Upper lobe of right lung (tissue), 1 donor: ENCODE measurements around the gene PVR. TPM values are rescaled to one million over a fixed set of nuclear protein-coding genes. Genes with fewer than 3 reads are reported as not detected.
A peak's percentile ranks its signal among the peaks of the same experiment; 100 is the strongest.

Experiments used
- ATAC-seq: fragments of 200-7000 bp; cut with Tn5 transposase; one replicate; pipeline ENCODE4 v1.9.1; 2020; ENCODE audit warnings: mild to moderate bottlenecking, moderate library complexity
- DNase-seq: peaks from one replicate; pipeline ENCODE4 v3.0.0-alpha.2; 2020
- H3K27ac ChIP-seq: fragments of 200-600 bp; one replicate; pipeline ENCODE4 v1.8.0; 2022
- H3K27me3 ChIP-seq: fragments of 200-600 bp; one replicate; pipeline ENCODE4 v1.8.0; 2022; ENCODE audit warnings: mild to moderate bottlenecking
- H3K36me3 ChIP-seq: fragments of 200-600 bp; one replicate; pipeline ENCODE4 v1.8.0; 2022
- H3K4me1 ChIP-seq: fragments of 200-600 bp; one replicate; pipeline ENCODE4 v1.8.0; 2022
- H3K4me3 ChIP-seq: fragments of 200-600 bp; one replicate; pipeline ENCODE4 v1.8.0; 2022; ENCODE audit warnings: mild to moderate bottlenecking
- H3K9me3 ChIP-seq: fragments of 200-600 bp; one replicate; pipeline ENCODE4 v1.8.0; 2022
- CTCF ChIP-seq: fragments of 200-600 bp; IDR thresholded peaks from one replicate; pipeline ENCODE4 v1.8.0; 2022; ENCODE audit warnings: antibody characterized with exemption
- intact Hi-C: fragments of 100-400 bp; cut with DNase I; formaldehyde crosslinking; loops from one replicate; pipeline ENCODE4 v1.11.0; 2022
- total RNA-seq: library from RNA; stranded (reverse); fragmentation: NEBNext Ultra II Directional; extraction: Animal tissue kit (Norgen Biotek cat#: 25700); gene quantifications from one replicate; pipeline ENCODE4 v1.2.1, GENCODE V29; 2021
- donor health status: DM: no; HTN: yes; CAD: no; lungs with severe emphysema.

Gene PVR
- total RNA-seq, 1 donor from 2014 or later = 40.8 TPM

GRCh38 chr19:44692379-44692721 is 48.6 kb downstream of the PVR start:
- H3K4me1 ChIP-seq = peaks cover 37% of the 10 kb centered on the region
- ATAC-seq = no peak
- no peaks in the 10 kb centered on the region for H3K27me3 ChIP-seq
- H3K27ac ChIP-seq = peak overlapping the region; percentile 75
- intact Hi-C loops = no loop called here
- no peak for TF ChIP-seq CTCF
- H3K9me3 ChIP-seq = no peaks in the 10 kb centered on the region
- no peaks in the 10 kb centered on the region for H3K36me3 ChIP-seq
- no peak for DNase-seq
- no peak overlapping the region for H3K4me3 ChIP-seq

GRCh38 chr19:44694184-44694579 is 50.5 kb downstream of the PVR start:
- intact Hi-C loops = no loop called here
- DNase-seq = no peak
- Histone ChIP-seq H3K4me1 (peaks cover 34% of the 10 kb centered on the region), H3K4me3 (no peak overlapping the region), H3K27me3 (no peaks in the 10 kb centered on the region), H3K27ac (peak overlapping the region; percentile 47), H3K36me3 (no peaks in the 10 kb centered on the region), H3K9me3 (no peaks in the 10 kb centered on the region)
- peak; percentile 20 for TF ChIP-seq CTCF
- ATAC-seq = no peak

- DNase-seq = peak; percentile 76
- ATAC-seq = peak; percentile 64
- H3K36me3 ChIP-seq = no peaks in the 10 kb centered on the region
- no peaks in the 10 kb centered on the region for H3K27me3 ChIP-seq
- peak overlapping the region; percentile 25 for H3K27ac ChIP-seq
- no peak overlapping the region for H3K4me3 ChIP-seq
- no peaks in the 10 kb centered on the region for H3K9me3 ChIP-seq
- peaks cover 16% of the 10 kb centered on the region for H3K4me1 ChIP-seq
- intact Hi-C loops = no loop called here
- no peak for TF ChIP-seq CTCF
These were observed 53.4 kb downstream of the PVR start for GRCh38 chr19:44696939-44697669.

- intact Hi-C loops = no loop called here
- no peak overlapping the region for H3K4me3 ChIP-seq
- no peaks in the 10 kb centered on the region for H3K27me3 ChIP-seq
- no peak for ATAC-seq
- H3K27ac ChIP-seq = peak overlapping the region; percentile 25
- H3K9me3 ChIP-seq = no peaks in the 10 kb centered on the region
- TF ChIP-seq CTCF = no peak
- DNase-seq = no peak
- peaks cover 11% of the 10 kb centered on the region for H3K4me1 ChIP-seq
- no peaks in the 10 kb centered on the region for H3K36me3 ChIP-seq
These were observed 53.9 kb downstream of the PVR start for GRCh38 chr19:44697670-44698034.

- Histone ChIP-seq H3K27ac (no peak within 1 kb of the TSS), H3K4me1 (peaks cover 7% of the 10 kb centered on the region), H3K36me3 (no peaks in the 10 kb centered on the region), H3K27me3 (no peaks in the 10 kb centered on the region), H3K4me3 (no peak within 1 kb of the TSS), H3K9me3 (no peaks in the 10 kb centered on the region)
- TF ChIP-seq CTCF = no peak
- intact Hi-C loops = no loop called here
- DNase-seq = no peak
- ATAC-seq = no peak
These were observed 54.9 kb downstream of the PVR start, which contains the start of gene CEACAM16 for GRCh38 chr19:44698492-44699201. TSS of gene CEACAM16 (plus strand) at chr19:44699151. CDS start at chr19:44701457, 2,306 bp downstream.
